Measurements from ENCODE around the gene HTR3D.

- TF ChIP-seq SIN3A (IDR thresholded peaks at IDR 0.05; ENCODE audit: low read depth): no peak
- TF ChIP-seq POLR2A (IDR thresholded peaks at IDR 0.05; ENCODE audit: borderline replicate concordance, extremely low read depth, insufficient read depth, insufficient read length): no peak
- TF ChIP-seq MAX (IDR thresholded peaks at IDR 0.05): no peak
- no peak for TF ChIP-seq CTCF (IDR thresholded peaks at IDR 0.05 in 2 of 3, conservative IDR thresholded peaks at IDR 0.05 in 1 of 3; ENCODE audit: borderline replicate concordance in 1 of 3, insufficient read depth in 1 of 3, low read depth in 2 of 3, low read length in 2 of 3)
- no peak for TF ChIP-seq YY1 (IDR thresholded peaks at IDR 0.05; ENCODE audit: extremely low read depth, insufficient replicate concordance, low read depth, low read length)
- no peak for TF ChIP-seq POLR2AphosphoS5 (IDR thresholded peaks at IDR 0.05; ENCODE audit: low read depth, low read length)
- no peak for TF ChIP-seq SP1 (IDR thresholded peaks at IDR 0.05; ENCODE audit: low read depth)
- TF ChIP-seq ATF3 (IDR thresholded peaks at IDR 0.05): no peak
- no peak for TF ChIP-seq EZH2 (IDR thresholded peaks at IDR 0.05)
- no peak for TF ChIP-seq CBX3 (IDR thresholded peaks at IDR 0.05; ENCODE audit: low read depth)
- TF ChIP-seq CEBPB (IDR thresholded peaks at IDR 0.05; ENCODE audit: low read depth): no peak
- no peak for TF ChIP-seq JUND (IDR thresholded peaks at IDR 0.05)
These were observed 29.8 kb upstream of the HTR3D start for GRCh38 chr3:184001761-184002160.

All from HCT116 (cell line).